GM10248 (cell line): ENCODE measurements around the gene MED27.

Experiments
- CTCF ChIA-PET: fragments of 300-600 bp; sonication (Branson Sonifier 250); formaldehyde crosslinking; extraction: SDS; loops from one replicate; lab custom pipeline; 2021; ENCODE audit warnings: antibody characterized with exemption; lab: Yijun Ruan, JAX
- POLR2A ChIA-PET: fragments of 350-650 bp; sonication (Branson Sonifier 250); formaldehyde crosslinking; extraction: SDS; loops from one replicate; lab custom pipeline; 2020; ENCODE audit warnings: antibody characterized with exemption; lab: Yijun Ruan, JAX
- DNase-seq: peaks from one replicate; pipeline ENCODE4 v3.0.0; 2012; ENCODE audit errors: extremely low spot score
- CTCF ChIP-seq: IDR thresholded peaks from 2 replicates; pipeline ENCODE4 v1.5.1; 2012; ENCODE audit warnings: mild to moderate bottlenecking, low read depth; ENCODE audit errors: extremely low read depth, missing control alignments, control extremely low read depth

MED27 gene

GRCh38 chr9:131858147-131858546, 221.5 kb downstream of the MED27 start:
- ChIA-PET CTCF (no interaction called here), POLR2A (no interaction called here)
- no peak for TF ChIP-seq CTCF
- no peak for DNase-seq

- ChIA-PET POLR2A (no interaction called here), CTCF (no interaction called here)
- no peak for TF ChIP-seq CTCF
- DNase-seq: no peak
Observed at GRCh38 chr9:131856105-131856504, 223.6 kb downstream of the MED27 start.

- ChIA-PET CTCF (no interaction called here), POLR2A (no interaction called here)
- no peak for DNase-seq
- TF ChIP-seq CTCF: no peak
Observed at GRCh38 chr9:131854896-131855613, 224.6 kb downstream of the MED27 start.

GRCh38 chr9:131854334-131854733, 225.3 kb downstream of the MED27 start:
- CTCF ChIA-PET: interaction anchor here (1.0 kb wide), 1 partner anchor 41 kb away, joined by 3 read pairs; no protein-coding TSS in a partner anchor
- no peak for TF ChIP-seq CTCF
- POLR2A ChIA-PET: no interaction called here
- no peak for DNase-seq

- POLR2A ChIA-PET: no interaction called here
- no peak for TF ChIP-seq CTCF
- no peak for DNase-seq
- CTCF ChIA-PET: interaction anchor here (1.0 kb wide), 1 partner anchor 42 kb away, joined by 3 read pairs; no protein-coding TSS in a partner anchor
Observed at GRCh38 chr9:131853434-131853833, 226.2 kb downstream of the MED27 start.

GRCh38 chr9:131851414-131851813, 228.3 kb downstream of the MED27 start:
- no peak for DNase-seq
- CTCF ChIA-PET: no interaction called here
- TF ChIP-seq CTCF: no peak
- POLR2A ChIA-PET: no interaction called here
